ENCODE data around the gene GALNT10.

GALNT10 gene

GRCh38 chr5:154329519-154330040, 139.0 kb downstream of the GALNT10 start:
- DNase-seq, result no peak

GRCh38 chr5:154330097-154330667, 139.6 kb downstream of the GALNT10 start:
- DNase-seq, result no peak

GRCh38 chr5:154331232-154331631, 140.7 kb downstream of the GALNT10 start:
- DNase-seq, result no peak

GRCh38 chr5:154331924-154332323, 141.4 kb downstream of the GALNT10 start:
- no peak for DNase-seq

GRCh38 chr5:154332451-154332850, 141.9 kb downstream of the GALNT10 start:
- DNase-seq, result no peak

GRCh38 chr5:154333016-154333415, 142.5 kb downstream of the GALNT10 start:
- no peak for DNase-seq

- DNase-seq, result no peak
These were observed 144.0 kb downstream of the GALNT10 start for GRCh38 chr5:154334406-154335064.

- no peak for DNase-seq
These were observed 144.5 kb downstream of the GALNT10 start for GRCh38 chr5:154335065-154335448.

GRCh38 chr5:154341620-154342019, 151.1 kb downstream of the GALNT10 start:
- DNase-seq, result no peak

- DNase-seq, result no peak
These were observed 151.7 kb downstream of the GALNT10 start for GRCh38 chr5:154342211-154342610.

GRCh38 chr5:154342963-154343362, 152.4 kb downstream of the GALNT10 start:
- no peak for DNase-seq

GRCh38 chr5:154344461-154344860, 153.9 kb downstream of the GALNT10 start:
- no peak for DNase-seq

GRCh38 chr5:154345255-154345952, 154.9 kb downstream of the GALNT10 start:
- DNase-seq, result no peak

GRCh38 chr5:154346427-154346826, 155.9 kb downstream of the GALNT10 start:
- no peak for DNase-seq

- no peak for DNase-seq
These were observed 159.2 kb downstream of the GALNT10 start for GRCh38 chr5:154349626-154350264.

GRCh38 chr5:154351141-154351540, 160.6 kb downstream of the GALNT10 start:
- DNase-seq, result no peak

- DNase-seq, result no peak
These were observed 161.0 kb downstream of the GALNT10 start for GRCh38 chr5:154351566-154351965.

- DNase-seq, result no peak
These were observed 162.5 kb downstream of the GALNT10 start for GRCh38 chr5:154352960-154353548.

- no peak for DNase-seq
These were observed 164.6 kb downstream of the GALNT10 start for GRCh38 chr5:154355129-154355611.

GRCh38 chr5:154356020-154356655, 165.6 kb downstream of the GALNT10 start:
- DNase-seq, result peak; percentile 39

GRCh38 chr5:154356958-154357357, 166.4 kb downstream of the GALNT10 start:
- DNase-seq, result no peak

GRCh38 chr5:154358516-154359220, 168.1 kb downstream of the GALNT10 start:
- no peak for DNase-seq

Data from NK-92 treated with Interleukin-12 subunit alpha and Interleukin-12 subunit beta, amount 100 ng/mL, for 24 hours (cell line).